Uterus (tissue), 4 donors: Measurements from ENCODE around the gene CTIF. TPM values are rescaled to one million over a fixed set of nuclear protein-coding genes. Genes with fewer than 3 reads are reported as not detected.

ENCODE experiments used
- DNase-seq, 2 donors: peaks; one replicate each; pipeline ENCODE4 v3.0.0-alpha.2; 2019 to 2020
- H3K27ac ChIP-seq, 2 donors: fragments of 200-600 bp; sonication (generic); 1 replicate in 1 of 2; 2 replicates in 1 of 2; pipeline ENCODE4 v1.5.1; 2016 to 2018
- H3K27me3 ChIP-seq, 2 donors: fragments of 200-600 bp; sonication (generic); one replicate each; pipeline ENCODE4 v1.5.1; 2018 to 2019; ENCODE audit warnings: control low read depth in 1 of 2
- H3K36me3 ChIP-seq, 2 donors: fragments of 200-600 bp; sonication (generic); one replicate each; pipeline ENCODE4 v1.5.1; 2019; ENCODE audit warnings: control low read depth in 1 of 2
- H3K4me1 ChIP-seq, 2 donors: fragments of 200-600 bp; sonication (generic); one replicate each; pipeline ENCODE4 v1.5.1; 2018 to 2019; ENCODE audit warnings: control low read depth in 1 of 2
- H3K4me3 ChIP-seq, 2 donors: fragments of 200-600 bp; sonication (generic); 1 replicate in 1 of 2; 2 replicates in 1 of 2; pipeline ENCODE4 v1.5.1; 2018 to 2019; ENCODE audit warnings: mild to moderate bottlenecking in 1 of 2
- H3K9me3 ChIP-seq, 2 donors: fragments of 200-600 bp; sonication (generic); one replicate each; pipeline ENCODE4 v1.5.1; 2019; ENCODE audit warnings: control low read depth in 1 of 2
- CTCF ChIP-seq, 4 experiments: fragments of 200-600 bp in 2 of 4; fragments of 450-650 bp in 2 of 4; sonication (generic) in 2 of 4; IDR thresholded peaks; one replicate each; pipeline ENCODE4 v1.5.1; 2016 to 2019; ENCODE audit warnings: antibody characterized with exemption in 4 of 4, mild to moderate bottlenecking in 2 of 4, moderate library complexity in 1 of 4
- POLR2A ChIP-seq, 2 donors: fragments of 450-650 bp; IDR thresholded peaks; one replicate each; pipeline ENCODE4 v1.6.1; 2016; ENCODE audit warnings: antibody characterized with exemption in 2 of 2, mild to moderate bottlenecking in 1 of 2, moderate library complexity in 1 of 2
- intact Hi-C: fragments of 100-400 bp; cut with DNase I; formaldehyde crosslinking; loops from one replicate; pipeline ENCODE4 v1.15.1; 2023; ENCODE audit warnings: low total_unique reads
- total RNA-seq, 4 donors: library from RNA; depleted of rRNA in 3 of 4; stranded (reverse); fragments of >200 nt in 3 of 4; gene quantifications; one replicate each; pipeline versions ENCODE4 v1.1.0 to v1.2.4, GENCODE V29; 2014 to 2023
- donor health status: DM: yes; HTN: yes; CAD: no.

The CTIF gene
- total RNA-seq, 4 donors from 2014 or later: 11.3 to 94.3 (median 48.0) TPM

GRCh38 chr18:48876590-48876989, 337.8 kb downstream of the CTIF start:
- no peaks in the 10 kb centered on the region for H3K4me1 ChIP-seq
- no peaks in the 10 kb centered on the region for H3K36me3 ChIP-seq
- no peaks in the 10 kb centered on the region for H3K27me3 ChIP-seq
- no peaks in the 10 kb centered on the region for H3K9me3 ChIP-seq
- no peak overlapping the region for H3K27ac ChIP-seq
- intact Hi-C loops: no loop called here
- no peak for TF ChIP-seq CTCF (IDR thresholded peaks at IDR 0.05)
- no peak for TF ChIP-seq POLR2A (IDR thresholded peaks at IDR 0.05)
- no peak overlapping the region for H3K4me3 ChIP-seq
- DNase-seq: no peak

- DNase-seq: no peak
- intact Hi-C loops: no loop called here
- H3K27ac ChIP-seq: no peak overlapping the region
Observed at GRCh38 chr18:48877941-48878340, 339.1 kb downstream of the CTIF start.

GRCh38 chr18:48878471-48878870, 339.6 kb downstream of the CTIF start:
- Histone ChIP-seq H3K27me3 (no peaks in the 10 kb centered on the region), H3K4me1 (no peaks in the 10 kb centered on the region), H3K27ac (no peak overlapping the region), H3K4me3 (no peak overlapping the region), H3K36me3 (no peaks in the 10 kb centered on the region), H3K9me3 (no peaks in the 10 kb centered on the region)
- TF ChIP-seq CTCF (IDR thresholded peaks at IDR 0.05) (no peak), POLR2A (IDR thresholded peaks at IDR 0.05) (no peak)
- DNase-seq: no peak
- intact Hi-C loops: no loop called here

More at GRCh38 chr18:48877941-48878340, 339.1 kb downstream of the CTIF start:
- Histone ChIP-seq H3K36me3 (no peaks in the 10 kb centered on the region), H3K9me3 (no peaks in the 10 kb centered on the region), H3K4me3 (no peak overlapping the region), H3K27me3 (no peaks in the 10 kb centered on the region), H3K4me1 (no peaks in the 10 kb centered on the region)
- TF ChIP-seq POLR2A (IDR thresholded peaks at IDR 0.05) (no peak), CTCF (IDR thresholded peaks at IDR 0.05) (no peak)

DNA sequence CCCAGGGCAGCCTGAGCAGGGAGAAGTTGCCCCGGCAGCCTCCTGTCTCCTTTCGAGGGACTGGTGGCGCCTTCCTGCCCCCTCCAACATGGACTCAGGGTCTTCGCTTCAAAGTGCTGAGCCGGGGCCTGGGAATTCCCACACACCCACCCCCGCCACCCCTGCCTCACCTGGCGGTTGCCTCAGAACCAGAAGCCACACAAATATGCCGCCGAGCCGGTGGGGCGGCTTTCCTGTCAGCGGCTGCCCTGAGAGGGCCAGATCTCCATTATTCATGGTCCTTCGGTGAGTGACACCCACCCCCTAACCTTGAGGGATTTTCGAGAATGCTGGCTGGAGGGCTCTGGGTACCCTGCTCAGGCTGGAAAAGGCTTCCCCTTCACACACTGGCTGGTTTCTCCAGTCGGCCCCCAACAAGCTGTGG, 340.2 kb downstream of the CTIF start:
- H3K27me3 ChIP-seq: no peaks in the 10 kb centered on the region
- no peaks in the 10 kb centered on the region for H3K9me3 ChIP-seq
- no peak overlapping the region for H3K4me3 ChIP-seq
- TF ChIP-seq CTCF (IDR thresholded peaks at IDR 0.05): no peak
- no peak for TF ChIP-seq POLR2A (IDR thresholded peaks at IDR 0.05)
- no peaks in the 10 kb centered on the region for H3K4me1 ChIP-seq
- no peaks in the 10 kb centered on the region for H3K36me3 ChIP-seq
- intact Hi-C loops: no loop called here
- DNase-seq: no peak
- H3K27ac ChIP-seq: no peak overlapping the region

GRCh38 chr18:48880931-48881330, 342.1 kb downstream of the CTIF start:
- Histone ChIP-seq H3K36me3 (no peaks in the 10 kb centered on the region), H3K9me3 (no peaks in the 10 kb centered on the region), H3K27ac (no peak overlapping the region), H3K4me1 (no peaks in the 10 kb centered on the region), H3K27me3 (no peaks in the 10 kb centered on the region), H3K4me3 (no peak overlapping the region)
- TF ChIP-seq POLR2A (IDR thresholded peaks at IDR 0.05) (no peak), CTCF (IDR thresholded peaks at IDR 0.05) (no peak)
- no peak for DNase-seq
- intact Hi-C loops: no loop called here
